HL-60/S4 treated with phorbol 12-myristate 13-acetate at 8.2 ng/mL for 4 days and 3 days (cell line): ENCODE measurements around the gene DENND6B.
"Not testable (repeated sequence)": the region's sequence is repeated elsewhere in the genome, so short reads cannot be mapped to it uniquely, and the experiment has no call there.

Experiments
- in situ Hi-C: fragments of 300-500 bp; cut with MboI; formaldehyde crosslinking; loops from 2 replicates; pipeline ENCODE4 v1.15.0; 2022; ENCODE audit warnings: low sequenced_read_pairs

DENND6B gene

DNA sequence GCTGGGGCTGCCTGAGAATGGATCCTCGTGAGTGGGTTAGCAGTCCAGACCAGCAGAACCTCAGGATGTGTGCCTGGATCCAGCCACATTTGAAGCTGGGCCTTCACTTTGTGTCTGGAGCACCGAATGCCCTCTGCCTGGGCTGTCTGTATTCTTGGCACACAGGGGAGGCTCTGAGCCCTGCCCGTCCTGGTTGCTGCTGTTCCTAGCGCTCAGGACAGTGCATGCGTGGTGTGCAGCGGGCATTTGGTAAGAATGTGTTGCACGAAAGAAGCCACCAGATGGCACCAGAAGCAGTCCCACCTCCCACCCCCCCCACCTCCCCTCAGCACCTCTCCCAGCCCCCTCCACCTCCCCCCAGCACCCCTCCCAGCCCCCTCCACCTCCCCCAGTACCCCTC, 52.5 kb downstream of the DENND6B start:
- in situ Hi-C loops, result no loop called here

DNA sequence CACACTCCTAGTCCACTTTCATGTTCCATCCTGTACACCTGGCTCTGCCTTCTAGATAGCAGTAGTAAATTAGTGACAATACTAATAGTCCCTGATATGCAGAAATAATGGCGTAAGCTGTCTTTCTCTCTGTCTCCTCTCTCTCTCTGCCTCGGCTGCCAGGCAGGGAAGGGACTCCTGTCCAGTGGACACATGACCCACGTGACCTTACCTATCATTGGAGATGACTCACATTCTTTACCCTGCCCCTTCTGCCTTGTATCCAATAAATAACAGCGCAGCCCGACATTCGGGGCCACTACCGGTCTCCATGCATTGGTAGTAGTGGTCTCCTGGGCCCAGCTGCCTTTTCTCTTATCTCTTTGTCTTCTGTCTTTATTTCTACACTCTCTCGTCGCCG, 53.0 kb downstream of the DENND6B start:
- in situ Hi-C loops, result not testable (repeated sequence)

DNA sequence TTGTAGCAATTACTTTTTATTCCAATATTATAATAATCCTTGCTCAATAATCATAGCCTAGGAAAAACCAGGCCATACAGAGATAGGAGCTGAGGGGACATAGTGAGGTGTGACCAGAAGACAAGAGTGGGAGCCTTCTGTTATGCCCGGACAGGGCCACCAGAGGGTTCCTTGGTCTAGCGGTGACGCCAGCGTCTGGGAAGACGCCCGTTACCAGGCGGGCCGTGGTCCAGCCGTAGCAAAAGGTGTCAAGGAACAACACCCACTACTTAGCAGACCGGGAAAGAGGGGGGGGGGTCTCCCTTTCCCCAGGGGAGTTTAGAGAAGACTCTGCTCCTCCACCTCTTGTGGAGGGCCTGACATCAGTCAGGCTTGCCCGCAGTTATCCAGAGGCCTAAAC, 53.5 kb downstream of the DENND6B start:
- in situ Hi-C loops, result not testable (repeated sequence)

GRCh38 chr22:50272044-50272802, 54.6 kb downstream of the DENND6B start:
- in situ Hi-C loops, result no loop called here

DNA sequence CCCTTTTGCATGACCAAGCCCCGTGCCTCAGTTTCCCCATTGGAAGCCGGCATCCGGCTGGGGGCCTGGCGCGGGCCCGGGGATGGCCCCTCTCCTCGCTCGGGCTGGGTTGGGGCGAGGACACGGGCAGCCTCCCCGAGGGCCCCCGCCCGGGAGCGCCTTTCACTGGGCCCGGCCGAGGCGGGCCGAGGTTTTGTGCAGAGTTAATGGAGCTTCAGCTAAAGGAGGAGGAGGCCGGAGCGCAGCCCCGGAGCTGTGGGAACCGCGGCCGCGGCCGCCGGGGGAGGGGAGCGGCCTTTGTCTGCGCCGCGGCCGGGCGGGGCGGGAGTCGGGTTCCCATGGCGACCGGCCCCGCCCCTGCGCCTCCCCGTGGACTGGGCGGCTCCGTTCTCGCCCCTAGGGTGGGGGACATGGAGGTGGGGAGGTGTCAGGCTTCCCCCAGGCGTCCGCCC, 55.3 kb downstream of the DENND6B start:
- in situ Hi-C loops, result no loop called here

DNA sequence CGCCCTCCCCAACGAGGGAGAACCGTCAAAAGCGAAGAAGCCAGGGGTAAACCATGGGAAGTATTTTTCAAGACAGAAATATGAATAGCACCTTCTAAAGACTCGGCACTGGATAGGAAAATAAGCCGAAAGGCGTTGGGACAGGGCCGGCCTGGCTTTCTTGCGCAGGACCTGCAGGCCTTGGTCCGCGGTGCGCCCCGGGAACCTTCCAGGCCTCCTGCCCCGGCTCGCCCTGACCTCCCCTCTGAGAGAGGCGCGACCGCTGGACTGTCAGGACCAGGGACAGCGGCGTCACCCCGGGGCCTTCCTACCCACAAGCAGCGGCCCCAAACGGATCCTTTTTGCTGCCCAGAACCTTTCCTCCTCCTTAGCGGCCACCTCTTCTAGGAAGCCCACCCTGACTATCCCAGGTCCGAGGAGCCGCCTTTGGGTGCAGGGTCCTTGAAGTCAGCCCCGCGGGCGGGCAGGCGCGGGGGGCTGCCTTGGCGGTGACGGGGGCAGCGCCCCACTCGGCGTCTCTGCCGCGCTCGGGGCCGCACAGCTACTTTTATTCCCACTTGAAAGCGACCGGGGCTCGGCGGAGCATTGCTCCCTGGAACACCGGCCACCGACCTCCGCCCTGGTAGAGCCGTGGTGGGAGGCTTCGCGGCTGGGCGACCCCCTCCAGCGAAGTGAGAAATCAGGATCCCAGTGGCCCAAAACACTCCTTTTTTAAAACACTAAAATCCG, 56.0 kb downstream of the DENND6B start:
- in situ Hi-C loops, result no loop called here

DNA sequence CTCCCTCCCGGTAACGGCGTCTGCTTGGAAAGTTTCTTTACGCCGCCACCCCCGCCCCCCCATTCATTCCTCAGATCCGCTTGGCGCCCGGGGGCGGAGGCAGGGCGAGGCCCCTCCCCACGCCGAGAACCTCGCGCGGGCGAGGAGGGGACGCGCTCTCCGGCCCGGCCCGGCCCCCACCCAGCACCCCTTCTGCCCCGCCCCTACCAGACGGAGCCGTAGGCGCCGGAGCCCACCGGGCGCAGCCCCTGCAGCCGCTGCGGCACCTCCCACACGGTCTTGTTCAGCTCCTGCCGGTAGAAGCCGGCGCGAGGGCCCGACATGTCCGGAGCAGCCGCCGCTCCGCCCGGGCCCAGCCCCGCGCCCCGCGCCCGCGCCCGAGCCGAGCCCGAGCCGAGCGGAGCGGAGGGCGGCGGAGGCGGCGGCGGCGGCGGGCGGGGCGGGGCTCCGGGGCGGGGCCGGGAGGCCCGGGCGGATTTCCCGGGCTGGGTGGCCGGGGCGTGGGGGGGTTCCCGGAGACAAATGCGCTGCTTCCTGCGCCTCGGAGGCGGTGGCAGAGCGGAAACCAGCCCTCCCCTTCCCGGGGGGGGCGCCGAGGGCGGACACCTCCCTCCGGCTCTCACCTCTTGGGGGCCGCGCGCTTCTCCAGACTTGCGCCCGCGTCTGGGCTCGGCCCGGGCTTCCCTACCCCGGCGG, 56.7 kb downstream of the DENND6B start, which contains the start of gene MAPK11:
Gene MAPK11, minus strand, starts transcription at position 411 of the 696 bp plus-strand sequence. Its CDS starts 88 bp downstream, at position 323.
- in situ Hi-C loops, result no loop called here

DNA sequence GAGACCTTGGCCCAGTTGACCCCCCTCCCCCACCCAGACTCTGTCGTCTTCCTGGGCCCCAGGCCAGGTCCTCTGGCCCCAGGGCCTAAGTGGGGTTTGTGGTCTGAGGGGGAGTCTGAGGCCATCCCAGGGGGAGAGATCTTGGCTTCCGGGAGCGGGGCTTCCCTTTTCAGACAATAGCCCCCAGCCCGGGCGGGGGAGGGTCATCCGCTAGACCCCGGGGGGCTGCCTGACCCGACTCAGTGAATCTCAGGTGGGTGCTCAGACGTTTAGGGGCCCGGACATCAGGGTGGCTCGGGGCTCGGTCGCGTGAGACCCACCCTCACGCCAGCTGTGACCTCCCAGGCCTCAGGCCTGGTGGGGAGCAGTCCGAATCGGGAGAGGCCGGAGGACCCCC, 57.2 kb downstream of the DENND6B start:
- in situ Hi-C loops, result no loop called here

- in situ Hi-C loops, result no loop called here
These were observed 58.1 kb downstream of the DENND6B start for GRCh38 chr22:50268655-50269113.

GRCh38 chr22:50267591-50268390, 59.0 kb downstream of the DENND6B start:
- in situ Hi-C loops, result no loop called here

DNA sequence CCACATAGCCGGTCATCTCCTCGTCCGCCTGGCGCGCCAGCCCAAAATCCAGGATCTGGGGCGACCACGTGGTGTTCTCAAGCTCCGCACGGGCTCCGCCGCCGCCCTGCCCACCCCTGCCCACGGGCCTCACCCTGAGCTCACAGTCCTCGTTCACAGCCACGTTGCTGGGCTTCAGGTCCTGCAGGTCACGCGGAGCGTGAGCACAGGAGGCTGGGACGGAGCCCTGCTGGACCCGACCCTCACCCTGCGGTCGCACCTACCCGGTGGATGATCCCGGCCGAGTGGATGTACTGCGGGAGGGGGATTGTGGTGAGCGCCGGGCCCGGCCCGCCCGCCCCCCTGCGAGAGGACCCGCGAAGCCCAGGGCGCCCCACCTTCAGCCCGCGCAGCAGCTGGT, 59.8 kb downstream of the DENND6B start:
- in situ Hi-C loops, result no loop called here

GRCh38 chr22:50264946-50265669, 61.7 kb downstream of the DENND6B start:
- in situ Hi-C loops, result no loop called here

DNA sequence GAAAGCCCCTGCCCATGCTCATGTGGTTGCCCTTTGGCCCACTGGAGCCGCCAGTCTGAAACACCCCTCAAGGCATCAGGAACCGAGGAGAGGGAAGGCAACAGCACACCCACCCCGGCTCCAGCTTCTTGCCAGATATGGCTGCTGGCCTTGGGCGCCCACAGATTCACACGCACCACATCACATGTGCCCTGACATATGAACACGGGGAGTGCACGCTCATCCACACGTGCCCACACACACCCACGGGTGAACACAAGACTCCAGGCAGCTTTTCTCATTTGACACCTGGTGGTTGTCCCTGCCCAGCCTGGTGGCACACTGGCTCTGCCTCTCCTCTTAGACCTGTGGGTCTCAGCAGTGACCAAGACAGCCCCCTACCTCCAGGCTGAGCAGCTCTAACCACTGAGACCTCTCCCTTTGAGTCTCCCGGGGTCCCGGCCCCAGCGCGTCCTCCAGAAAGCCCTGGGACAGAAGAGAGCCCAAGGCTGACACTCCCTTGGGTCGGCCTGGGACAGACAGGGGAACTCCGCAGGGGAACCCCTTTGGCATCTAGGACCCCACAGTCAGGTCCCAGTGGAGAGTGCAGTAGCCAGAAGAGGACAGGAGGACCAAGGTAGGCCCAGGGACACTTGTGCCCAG, 62.6 kb downstream of the DENND6B start:
- in situ Hi-C loops, result no loop called here

GRCh38 chr22:50262973-50263617, 63.7 kb downstream of the DENND6B start:
- in situ Hi-C loops, result no loop called here

DNA sequence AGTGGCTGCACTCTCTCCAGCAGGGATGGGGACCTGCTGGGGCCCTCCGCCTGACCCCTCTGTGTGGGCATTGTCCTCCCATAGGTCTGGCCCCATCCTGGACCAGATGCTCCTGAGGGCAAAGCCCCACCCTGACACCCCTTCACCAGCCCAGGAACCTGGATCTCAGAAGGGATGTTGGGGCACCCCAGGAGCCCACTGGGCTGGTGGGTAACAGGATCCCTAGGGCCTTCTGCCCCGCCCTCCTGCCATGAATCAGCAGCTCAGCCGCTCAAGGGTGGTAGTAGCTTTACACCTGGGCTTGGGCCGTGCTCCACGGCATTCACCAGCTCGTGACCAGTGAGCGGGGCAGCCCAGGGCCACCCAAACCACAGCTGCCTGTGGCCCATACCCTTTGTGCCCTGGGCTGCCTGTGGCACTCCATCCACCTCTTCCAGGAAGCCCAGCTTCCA, 64.3 kb downstream of the DENND6B start:
- in situ Hi-C loops, result no loop called here

DNA sequence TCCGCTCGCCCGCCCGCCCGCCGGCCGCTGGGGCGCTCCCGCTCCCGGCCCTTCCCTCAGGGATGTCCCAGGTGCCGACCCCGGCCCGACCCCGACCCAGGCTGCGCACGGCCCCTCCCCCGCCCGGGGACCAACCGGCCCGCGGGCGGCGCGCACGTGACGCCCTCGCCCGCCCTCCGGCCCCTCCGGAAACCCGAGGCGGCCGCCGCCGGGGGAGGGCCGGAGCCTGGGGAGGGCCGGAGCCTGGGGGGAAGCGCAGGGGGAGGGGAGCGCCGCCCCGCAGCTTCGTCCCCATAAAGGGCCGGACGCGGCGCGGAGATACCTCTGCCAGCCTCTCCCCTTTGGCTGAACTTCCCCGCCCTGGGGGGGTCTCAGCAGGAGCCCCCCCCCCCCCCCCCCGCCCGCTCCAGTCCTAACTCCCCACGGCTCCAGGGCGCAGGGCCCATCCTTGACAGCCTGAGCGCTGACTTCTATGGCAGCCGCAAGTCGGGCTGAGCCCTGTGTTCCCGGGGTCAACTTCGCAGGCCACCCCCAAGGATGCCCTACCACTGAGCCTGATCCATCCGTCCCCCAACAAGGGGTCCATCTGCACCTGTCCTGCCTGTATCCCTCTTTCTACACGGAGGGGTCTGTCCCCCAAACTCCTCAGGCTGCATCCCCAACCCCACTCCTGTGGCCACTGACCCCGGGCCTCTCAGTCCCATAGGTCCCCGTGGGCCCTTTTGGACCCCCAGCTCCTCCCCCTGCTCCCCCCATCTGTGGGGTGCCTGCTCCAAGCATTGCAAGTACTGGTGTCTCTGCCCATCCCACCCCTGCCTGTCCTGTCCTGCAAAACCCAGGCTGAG, 65.0 kb downstream of the DENND6B start, which contains the start of gene MAPK12:
Gene MAPK12, minus strand, starts transcription at position 69 of the 845 bp plus-strand sequence. CDS start 174 bp downstream, outside the sequence.
- in situ Hi-C loops, result no loop called here

DNA sequence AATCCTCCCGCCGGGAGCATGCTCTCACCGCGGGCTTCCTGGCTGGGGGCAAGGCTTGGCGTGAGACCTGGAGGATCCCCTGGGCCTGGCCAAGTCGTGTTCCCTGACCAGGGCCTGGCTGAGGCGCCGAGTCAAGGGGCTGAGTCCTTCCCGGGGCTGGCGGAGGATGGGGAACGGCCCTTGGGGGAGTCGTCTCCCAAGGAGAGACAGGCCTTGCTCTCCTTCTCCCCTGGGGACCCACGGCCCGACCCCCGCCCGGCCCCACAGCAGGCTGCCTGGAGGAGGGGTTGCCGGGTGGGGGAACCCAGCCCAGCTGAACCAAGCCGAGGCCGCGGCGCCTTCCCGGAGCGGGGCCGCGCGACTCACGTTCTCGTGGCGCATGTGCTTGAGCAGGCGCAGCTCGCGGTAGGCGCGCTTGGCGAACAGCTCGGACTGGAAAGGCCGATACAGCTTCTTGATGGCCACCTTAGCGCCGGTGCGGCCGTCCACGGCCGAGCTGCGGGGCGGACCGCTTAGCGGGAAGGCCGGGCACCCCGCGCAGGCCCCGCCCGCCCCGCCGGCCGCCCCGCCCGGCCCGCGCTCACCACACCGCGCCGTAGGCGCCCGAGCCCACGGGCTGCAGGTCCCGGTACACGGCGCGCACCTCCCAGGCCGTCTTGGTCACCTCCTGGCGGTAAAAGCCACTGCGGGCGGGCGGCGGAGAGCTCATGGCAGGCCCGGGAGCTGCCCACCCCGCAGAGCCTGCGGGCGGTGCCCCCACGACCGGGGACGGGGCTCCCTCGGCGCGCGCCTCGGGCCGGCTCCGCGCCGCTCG, 65.8 kb downstream of the DENND6B start:
- in situ Hi-C loops, result no loop called here
